ENCODE data around the gene RNF225. TPM values are rescaled to one million over a fixed set of nuclear protein-coding genes. Genes with fewer than 3 reads are reported as not detected.

Gene RNF225
- total and polyA plus RNA-seq, 8 donors, result not detected

- H3K4me3 ChIP-seq, result peak overlapping the region in 1 of 4 donors; percentile 22
Measured at GRCh38 chr19:58355908-58356765, 39.3 kb upstream of the RNF225 start.

GRCh38 chr19:58356766-58357480 is 38.5 kb upstream of the RNF225 start:
- DNase-seq, result no peak

More at GRCh38 chr19:58355908-58356765, 39.3 kb upstream of the RNF225 start:
- Histone ChIP-seq H3K9me3 (no peaks in the 10 kb centered on the region), H3K27me3 (peaks cover 0 to 5% (median 2%) of the 10 kb centered on the region in 4 donors), H3K4me1 (no peaks in the 10 kb centered on the region), H3K36me3 (no peaks in the 10 kb centered on the region), H3K27ac (no peak overlapping the region)
- DNase-seq (no peak), FAIRE-seq (no peak), ATAC-seq (peak in 2 of 4 donors; percentile 15 to 24)
- intact Hi-C loops (cut with DNase I), result no loop called here
- WGBS, 2 donors, result 55 to 59% methylated on average over 91 to 94 of the region's 94 CpGs
- TF ChIP-seq CTCF (IDR thresholded peaks at IDR 0.05), result no peak

GRCh38 chr19:58357481-58358145 is 37.8 kb upstream of the RNF225 start:
- H3K27me3 ChIP-seq, result peaks cover 0 to 4% (median 0%) of the 10 kb centered on the region in 4 donors
- FAIRE-seq, result no peak
- no peaks in the 10 kb centered on the region for H3K9me3 ChIP-seq
- ATAC-seq, result no peak
- H3K36me3 ChIP-seq, result no peaks in the 10 kb centered on the region
- no peak for DNase-seq
- TF ChIP-seq CTCF (IDR thresholded peaks at IDR 0.05), result no peak
- no peak overlapping the region for H3K27ac ChIP-seq
- intact Hi-C loops (cut with DNase I), result no loop called here
- WGBS, 2 donors, result 72 to 77% methylated on average over 19 of the region's 19 CpGs
- H3K4me1 ChIP-seq, result no peaks in the 10 kb centered on the region
- no peak overlapping the region for H3K4me3 ChIP-seq

More at GRCh38 chr19:58356766-58357480, 38.5 kb upstream of the RNF225 start:
- no peak for ATAC-seq
- H3K4me3 ChIP-seq, result peak overlapping the region in 1 of 4 donors; percentile 22
- no peak overlapping the region for H3K27ac ChIP-seq
- intact Hi-C loops (cut with DNase I), result no loop called here
- H3K27me3 ChIP-seq, result peaks cover 0 to 4% (median 0%) of the 10 kb centered on the region in 4 donors
- no peaks in the 10 kb centered on the region for H3K36me3 ChIP-seq
- H3K9me3 ChIP-seq, result no peaks in the 10 kb centered on the region
- H3K4me1 ChIP-seq, result no peaks in the 10 kb centered on the region
- no peak for TF ChIP-seq CTCF (IDR thresholded peaks at IDR 0.05)
- WGBS, 2 donors, result 66 to 72% methylated on average over 73 to 75 of the region's 75 CpGs
- FAIRE-seq, result no peak

- FAIRE-seq, result no peak
- intact Hi-C loops (cut with DNase I), result no loop called here
Measured at GRCh38 chr19:58361900-58362271, 33.6 kb upstream of the RNF225 start.

More at GRCh38 chr19:58361900-58362271, 33.6 kb upstream of the RNF225 start:
- DNase-seq (peak in 5 of 6 donors; percentile 48 to 86 (median 63)), ATAC-seq (peak; percentile 25 to 39 (median 33))
- Histone ChIP-seq H3K36me3 (no peaks in the 10 kb centered on the region), H3K27ac (peak overlapping the region; percentile 78 to 91 (median 83)), H3K27me3 (no peaks in the 10 kb centered on the region), H3K4me3 (peak overlapping the region; percentile 38 to 65 (median 58)), H3K4me1 (no peaks in the 10 kb centered on the region), H3K9me3 (no peaks in the 10 kb centered on the region)
- WGBS, 2 donors, result 3% methylated on average over 28 of the region's 28 CpGs
- no peak for TF ChIP-seq CTCF (IDR thresholded peaks at IDR 0.05)

Data from pancreas (tissue), 10 donors.